ENCODE results near the gene HRH2.

The HRH2 gene

GRCh38 chr5:175693741-175694140, 35.9 kb downstream of the HRH2 start:
- DNase-seq = no peak

- no peak for DNase-seq
Measured at GRCh38 chr5:175694371-175695160, 36.7 kb downstream of the HRH2 start.

GRCh38 chr5:175695161-175696126, 37.6 kb downstream of the HRH2 start:
- no peak for DNase-seq

- DNase-seq = no peak
Measured at GRCh38 chr5:175696139-175696854, 38.4 kb downstream of the HRH2 start.

GRCh38 chr5:175696855-175697198, 39.0 kb downstream of the HRH2 start:
- DNase-seq = no peak

- DNase-seq = no peak
Measured at GRCh38 chr5:175697846-175698245, 40.0 kb downstream of the HRH2 start.

- no peak for DNase-seq
Measured at GRCh38 chr5:175698401-175699115, 40.7 kb downstream of the HRH2 start.

GRCh38 chr5:175700991-175701390, 43.1 kb downstream of the HRH2 start:
- DNase-seq = no peak

- no peak for DNase-seq
Measured at GRCh38 chr5:175701797-175702196, 43.9 kb downstream of the HRH2 start.

GRCh38 chr5:175706499-175706898, 48.6 kb downstream of the HRH2 start:
- DNase-seq = no peak

- no peak for DNase-seq
Measured at GRCh38 chr5:175707751-175708375, 50.0 kb downstream of the HRH2 start.

GRCh38 chr5:175709276-175709781, 51.5 kb downstream of the HRH2 start:
- DNase-seq = no peak

GRCh38 chr5:175710326-175710725, 52.5 kb downstream of the HRH2 start:
- DNase-seq = no peak

GRCh38 chr5:175711031-175711430, 53.2 kb downstream of the HRH2 start:
- no peak for DNase-seq

GRCh38 chr5:175711472-175712312, 53.8 kb downstream of the HRH2 start:
- DNase-seq = no peak

GRCh38 chr5:175712313-175712680, 54.4 kb downstream of the HRH2 start:
- no peak for DNase-seq

GRCh38 chr5:175712681-175713085, 54.8 kb downstream of the HRH2 start:
- no peak for DNase-seq

GRCh38 chr5:175713930-175714329, 56.1 kb downstream of the HRH2 start:
- no peak for DNase-seq

- no peak for DNase-seq
Measured at GRCh38 chr5:175714479-175715085, 56.7 kb downstream of the HRH2 start.

Data from kidney glomerular epithelial cell (primary cell).